Stimulated activated naive B cell treated with anti-CD40 and anti-IgM and Interleukin-4, amounts not matched to agents 10 μg/mL and 1 μg/mL and 100 μg/mL, for 72 hours (primary cell): ENCODE measurements around the gene CA5A.
A peak's percentile ranks its signal among the peaks of the same experiment; 100 is the strongest.
"Not testable (repeated sequence)": the region's sequence is repeated elsewhere in the genome, so short reads cannot be mapped to it uniquely, and the experiment has no call there.

Source experiments
- ATAC-seq, 2 donors: fragments of 150-1000 bp; cut with Tn5 transposase; replicated peaks; 2 replicates each; pipeline ENCODE4 v1.10.0; 2021; ENCODE audit warnings: moderate library complexity in 1 of 2
- DNase-seq: peaks from one replicate; pipeline ENCODE4 v3.0.0; 2021
- H3K27ac Mint-ChIP-seq: one replicate; pipeline ENCODE4 v1.8.0; 2022; ENCODE audit warnings: mild to moderate bottlenecking, mixed read lengths
- H3K27me3 Mint-ChIP-seq, 2 donors: one replicate each; pipeline ENCODE4 v1.8.0; 2022; ENCODE audit warnings: mixed read lengths in 2 of 2
- H3K36me3 Mint-ChIP-seq, 2 donors: one replicate each; pipeline ENCODE4 v1.8.0; 2022; ENCODE audit warnings: mixed read lengths in 2 of 2, mild to moderate bottlenecking in 1 of 2
- H3K4me1 Mint-ChIP-seq, 2 donors: one replicate each; pipeline ENCODE4 v1.8.0; 2022; ENCODE audit warnings: mixed read lengths in 2 of 2, mild to moderate bottlenecking in 1 of 2
- H3K4me3 Mint-ChIP-seq, 2 donors: one replicate each; pipeline ENCODE4 v1.8.0; 2022; ENCODE audit warnings: mild to moderate bottlenecking in 2 of 2, mixed read lengths in 2 of 2, moderate library complexity in 1 of 2
- H3K9me3 Mint-ChIP-seq, 2 donors: one replicate each; pipeline ENCODE4 v1.8.0; 2022; ENCODE audit warnings: mixed read lengths in 2 of 2, mild to moderate bottlenecking in 1 of 2

Gene CA5A

DNA sequence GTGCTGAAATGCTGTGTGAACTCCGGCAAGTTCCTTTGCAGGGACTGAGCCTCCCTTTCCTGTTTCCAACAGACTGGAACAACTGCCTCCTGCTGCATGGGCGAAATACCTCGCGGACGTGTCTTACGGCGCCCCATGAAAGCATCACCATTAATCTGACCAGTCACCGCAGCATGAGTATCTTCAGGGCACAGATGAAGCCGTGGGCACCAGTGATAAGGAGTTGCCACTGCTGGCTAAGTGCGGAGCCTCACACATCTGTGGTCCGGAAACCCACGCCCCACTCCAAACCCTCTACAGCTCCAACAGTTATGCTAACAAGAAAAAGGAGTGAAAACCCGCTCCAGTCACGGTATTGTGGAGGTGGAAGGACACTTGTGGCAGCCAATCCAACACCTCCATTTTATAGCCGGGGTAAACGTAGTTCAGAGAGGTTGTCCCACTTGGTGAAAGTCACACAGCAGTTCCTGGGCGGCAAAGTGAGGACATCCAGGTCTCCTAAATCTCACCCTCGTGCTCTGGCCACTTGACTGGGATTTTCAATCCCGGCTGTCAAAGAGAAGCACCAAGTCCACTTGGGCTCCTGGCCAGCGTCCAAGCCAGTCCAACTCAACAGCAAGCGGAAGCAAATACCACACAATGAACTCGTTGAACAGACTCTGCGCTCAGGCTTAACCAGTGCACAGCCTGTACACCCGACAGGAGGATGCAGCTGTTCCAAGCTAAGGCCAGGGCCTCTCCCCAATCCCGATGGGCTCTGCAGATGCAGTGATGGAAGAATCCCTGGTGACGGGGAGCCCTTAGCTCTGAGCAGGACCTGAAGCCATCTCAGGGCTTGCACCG, 78.0 kb downstream of the CA5A start:
- H3K4me1 Mint-ChIP-seq: peaks cover 27 to 60% of the 10 kb centered on the region in 2 donors
- not testable (repeated sequence) for H3K4me3 Mint-ChIP-seq, ATAC-seq, H3K27ac Mint-ChIP-seq, DNase-seq, H3K27me3 Mint-ChIP-seq, H3K9me3 Mint-ChIP-seq
- peaks cover 43 to 58% of the 10 kb centered on the region in 2 donors for H3K36me3 Mint-ChIP-seq

GRCh38 chr16:87856791-87857228, 79.5 kb downstream of the CA5A start:
- no peak for ATAC-seq
- H3K27me3 Mint-ChIP-seq: no peaks in the 10 kb centered on the region
- H3K4me1 Mint-ChIP-seq: peaks cover 27 to 55% of the 10 kb centered on the region in 2 donors

GRCh38 chr16:87855852-87856715, 80.2 kb downstream of the CA5A start:
- DNase-seq (peak; percentile 21), ATAC-seq (peak; percentile 65 to 75)
- H3K27me3 Mint-ChIP-seq: no peaks in the 10 kb centered on the region
- peaks cover 27 to 55% of the 10 kb centered on the region in 2 donors for H3K4me1 Mint-ChIP-seq
- peaks cover 46 to 64% of the 10 kb centered on the region in 2 donors for H3K36me3 Mint-ChIP-seq
- peak overlapping the region; percentile 56 for H3K27ac Mint-ChIP-seq
- H3K9me3 Mint-ChIP-seq: no peaks in the 10 kb centered on the region
- H3K4me3 Mint-ChIP-seq: peak overlapping the region; percentile 16 to 39

More at GRCh38 chr16:87856791-87857228, 79.5 kb downstream of the CA5A start:
- Mint-ChIP-seq H3K4me3 (peak overlapping the region in 1 of 2 donors; percentile 39), H3K27ac (peak overlapping the region; percentile 84), H3K36me3 (peaks cover 44 to 65% of the 10 kb centered on the region in 2 donors), H3K9me3 (no peaks in the 10 kb centered on the region)
- no peak for DNase-seq

DNA sequence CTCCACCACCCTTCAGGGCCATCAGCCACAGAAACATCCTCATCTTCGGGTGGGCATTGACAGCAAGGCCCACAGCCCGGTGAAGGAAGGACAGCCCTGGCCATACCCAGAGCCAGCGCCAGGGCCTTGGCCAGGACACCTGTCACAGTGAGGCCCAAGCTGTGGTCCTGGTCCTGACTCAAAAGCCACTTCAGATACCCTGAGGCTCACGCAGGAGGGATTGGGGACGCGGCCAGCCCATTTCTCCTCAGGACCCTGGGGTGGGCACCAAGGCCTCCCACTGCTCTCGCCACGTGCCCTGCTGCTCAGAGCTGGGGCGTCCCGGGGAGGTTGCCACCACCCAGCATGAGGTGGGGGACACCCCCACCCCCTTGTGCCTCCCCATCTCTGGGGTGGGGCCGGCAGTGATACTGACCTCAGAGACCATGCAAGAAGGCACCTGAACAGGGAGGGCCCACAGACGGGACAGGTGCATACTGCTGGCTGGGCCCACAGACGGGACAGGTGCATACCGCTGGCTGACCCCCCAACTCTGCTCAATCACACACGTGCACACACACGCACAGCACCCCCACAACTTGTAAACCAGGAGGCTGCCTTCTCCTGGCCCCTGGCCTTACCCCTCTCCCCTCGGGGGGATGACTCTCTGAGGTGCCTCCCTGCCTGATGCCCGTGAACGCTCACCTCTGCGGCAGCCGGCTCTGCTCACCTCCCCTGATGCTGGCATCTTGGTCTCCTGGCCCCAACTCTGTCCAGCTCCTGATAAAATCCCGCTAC, 81.2 kb downstream of the CA5A start:
- peaks cover 49 to 64% of the 10 kb centered on the region in 2 donors for H3K36me3 Mint-ChIP-seq
- no peaks in the 10 kb centered on the region for H3K27me3 Mint-ChIP-seq
- peaks cover 19 to 45% of the 10 kb centered on the region in 2 donors for H3K4me1 Mint-ChIP-seq
- DNase-seq (no peak), ATAC-seq (no peak)
- no peaks in the 10 kb centered on the region for H3K9me3 Mint-ChIP-seq
- H3K4me3 Mint-ChIP-seq: no peak overlapping the region
- no peak overlapping the region for H3K27ac Mint-ChIP-seq

GRCh38 chr16:87854053-87854906, 82.0 kb downstream of the CA5A start:
- no peak for ATAC-seq
- peaks cover 19 to 45% of the 10 kb centered on the region in 2 donors for H3K4me1 Mint-ChIP-seq
- no peak overlapping the region for H3K4me3 Mint-ChIP-seq
- H3K36me3 Mint-ChIP-seq: peaks cover 51 to 66% of the 10 kb centered on the region in 2 donors
- DNase-seq: no peak
- H3K27me3 Mint-ChIP-seq: no peaks in the 10 kb centered on the region
- no peaks in the 10 kb centered on the region for H3K9me3 Mint-ChIP-seq
- peak overlapping the region; percentile 37 for H3K27ac Mint-ChIP-seq

DNA sequence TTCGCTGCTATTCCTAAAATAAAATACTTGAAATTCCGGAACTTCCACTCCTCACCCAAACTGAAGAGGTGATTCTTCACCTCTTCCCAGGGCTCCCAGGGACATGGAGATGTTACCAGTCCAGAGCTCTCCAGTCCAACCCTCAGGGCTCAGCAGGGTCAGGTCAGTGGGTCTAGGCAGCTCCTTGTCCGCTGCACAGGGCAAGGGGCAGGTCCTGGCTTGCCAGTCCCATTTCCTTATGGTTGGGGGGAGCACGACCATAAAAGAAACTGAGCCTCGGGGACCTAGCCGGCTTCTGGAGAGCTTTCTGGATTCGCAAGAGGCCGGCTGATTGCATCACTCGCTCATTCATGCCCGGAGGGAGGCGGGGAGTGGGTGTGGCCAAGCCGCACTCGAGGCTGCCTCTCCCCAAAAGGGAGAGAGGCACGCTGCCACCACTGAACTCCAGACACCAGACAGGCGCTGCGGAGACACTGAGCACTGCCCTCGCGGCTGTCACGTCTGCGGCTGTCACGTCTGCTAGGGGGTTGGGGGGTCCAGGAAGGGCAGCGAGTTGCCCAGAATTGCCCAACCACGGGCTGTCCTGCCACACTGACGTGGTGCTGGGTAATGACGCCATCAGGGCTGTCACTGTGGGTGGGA, 82.8 kb downstream of the CA5A start:
- ATAC-seq (peak; percentile 71 to 72), DNase-seq (peak; percentile 49)
- Mint-ChIP-seq H3K27me3 (no peaks in the 10 kb centered on the region), H3K36me3 (peaks cover 50 to 65% of the 10 kb centered on the region in 2 donors), H3K27ac (no peak overlapping the region), H3K9me3 (no peaks in the 10 kb centered on the region), H3K4me3 (peak overlapping the region in 1 of 2 donors; percentile 56), H3K4me1 (peaks cover 19 to 49% of the 10 kb centered on the region in 2 donors)

GRCh38 chr16:87851601-87852000, 84.7 kb downstream of the CA5A start:
- no peak for DNase-seq
- H3K9me3 Mint-ChIP-seq: no peaks in the 10 kb centered on the region
- no peak overlapping the region for H3K4me3 Mint-ChIP-seq
- ATAC-seq: no peak
- H3K36me3 Mint-ChIP-seq: peaks cover 56 to 57% of the 10 kb centered on the region in 2 donors
- no peaks in the 10 kb centered on the region for H3K27me3 Mint-ChIP-seq
- peaks cover 11 to 42% of the 10 kb centered on the region in 2 donors for H3K4me1 Mint-ChIP-seq
- no peak overlapping the region for H3K27ac Mint-ChIP-seq

GRCh38 chr16:87851141-87851587, 85.2 kb downstream of the CA5A start:
- H3K27ac Mint-ChIP-seq: peak overlapping the region; percentile 37
- DNase-seq (no peak), ATAC-seq (no peak)
- no peaks in the 10 kb centered on the region for H3K9me3 Mint-ChIP-seq
- H3K27me3 Mint-ChIP-seq: no peaks in the 10 kb centered on the region
- H3K4me1 Mint-ChIP-seq: peaks cover 10 to 42% of the 10 kb centered on the region in 2 donors
- peaks cover 58 to 59% of the 10 kb centered on the region in 2 donors for H3K36me3 Mint-ChIP-seq
- H3K4me3 Mint-ChIP-seq: no peak overlapping the region

DNA sequence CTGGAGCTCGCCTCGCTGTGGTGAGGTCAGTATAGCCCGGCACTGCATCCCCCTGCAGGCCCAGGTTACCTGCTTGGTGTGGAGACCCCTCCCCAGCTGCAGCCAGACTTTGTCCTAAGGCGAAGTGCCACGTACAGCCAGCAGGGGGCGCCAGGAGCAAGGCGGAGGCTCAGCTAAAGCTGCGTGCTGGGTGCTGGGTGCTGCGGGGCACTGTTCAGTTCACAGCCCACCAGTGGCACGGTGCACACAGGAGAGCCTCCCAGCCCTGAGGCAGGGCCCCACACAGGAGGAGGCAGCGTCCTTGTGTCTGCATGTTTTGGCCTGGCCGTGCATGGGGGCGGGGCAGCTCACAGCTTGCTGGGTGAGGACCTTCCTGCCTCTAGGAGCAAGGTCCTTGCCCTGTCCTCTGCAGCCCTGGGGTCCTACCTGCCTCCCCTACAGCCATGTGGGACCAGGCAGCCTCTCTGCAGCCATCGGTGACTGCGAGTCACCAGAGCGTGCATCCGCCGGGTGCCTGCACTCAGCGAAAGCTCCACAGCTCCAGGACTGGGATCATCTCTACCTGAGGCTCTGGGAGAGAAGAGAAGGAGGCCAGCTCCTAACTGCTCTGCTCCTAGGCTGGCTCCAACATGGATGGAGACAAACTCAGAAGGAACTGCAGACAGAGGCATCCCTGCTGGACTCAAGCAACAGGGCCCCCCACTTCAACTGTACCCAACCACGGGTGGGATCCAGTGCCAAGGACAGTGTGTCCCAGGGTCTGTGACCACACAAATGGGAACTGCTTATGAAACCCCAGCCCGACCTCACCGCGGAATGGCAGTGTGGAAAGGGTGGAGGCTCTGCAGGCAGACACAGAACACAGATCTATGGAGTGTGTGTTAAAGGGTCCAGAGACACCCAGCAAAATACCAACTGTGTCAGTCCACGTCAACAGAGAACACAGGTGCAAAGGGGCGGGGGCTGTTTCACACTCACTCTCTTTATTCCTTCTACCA, 86.0 kb downstream of the CA5A start:
- H3K4me1 Mint-ChIP-seq: peaks cover 8 to 34% of the 10 kb centered on the region in 2 donors
- H3K4me3 Mint-ChIP-seq: no peak overlapping the region
- DNase-seq (peak; percentile 42), ATAC-seq (peak; percentile 75 to 79)
- H3K9me3 Mint-ChIP-seq: no peaks in the 10 kb centered on the region
- H3K27me3 Mint-ChIP-seq: no peaks in the 10 kb centered on the region
- peaks cover 50 to 56% of the 10 kb centered on the region in 2 donors for H3K36me3 Mint-ChIP-seq
- peak overlapping the region; percentile 37 for H3K27ac Mint-ChIP-seq

DNA sequence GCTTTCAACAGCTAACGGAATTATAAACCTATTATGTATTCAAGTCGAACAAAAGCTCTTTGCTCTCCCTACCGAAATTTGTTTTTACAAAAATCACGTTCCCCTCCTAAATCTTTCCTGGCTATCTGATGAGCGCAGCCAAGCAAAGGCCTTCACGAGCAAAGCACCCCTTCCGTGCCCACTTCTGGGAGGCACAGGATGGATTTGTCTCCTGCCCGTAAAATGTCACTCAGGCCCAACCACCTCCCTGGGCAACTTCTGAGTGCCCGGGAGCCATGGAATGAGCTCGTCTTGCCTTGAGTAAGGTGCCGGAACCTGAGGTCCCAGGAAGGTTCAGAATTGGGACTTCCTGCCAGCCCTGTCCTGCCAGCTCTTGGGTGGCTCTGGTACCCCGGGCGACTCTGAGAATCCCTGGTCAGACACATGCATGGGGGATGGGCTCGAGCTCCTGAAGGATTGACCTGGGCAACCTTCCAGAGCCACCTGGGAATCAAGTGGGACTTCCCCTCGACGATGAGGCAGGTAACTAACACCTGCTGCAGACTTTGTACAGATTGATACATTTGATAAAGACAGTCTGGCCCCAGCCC, 86.8 kb downstream of the CA5A start:
- H3K4me1 Mint-ChIP-seq: peaks cover 8 to 33% of the 10 kb centered on the region in 2 donors
- H3K4me3 Mint-ChIP-seq: no peak overlapping the region
- DNase-seq (no peak), ATAC-seq (no peak)
- H3K27me3 Mint-ChIP-seq: no peaks in the 10 kb centered on the region
- H3K9me3 Mint-ChIP-seq: no peaks in the 10 kb centered on the region
- peaks cover 52 to 60% of the 10 kb centered on the region in 2 donors for H3K36me3 Mint-ChIP-seq
- no peak overlapping the region for H3K27ac Mint-ChIP-seq

GRCh38 chr16:87848676-87849345, 87.5 kb downstream of the CA5A start:
- Mint-ChIP-seq H3K27ac (no peak overlapping the region), H3K27me3 (no peaks in the 10 kb centered on the region), H3K36me3 (peaks cover 53 to 63% of the 10 kb centered on the region in 2 donors), H3K4me3 (no peak overlapping the region), H3K9me3 (no peaks in the 10 kb centered on the region), H3K4me1 (peaks cover 8 to 33% of the 10 kb centered on the region in 2 donors)
- DNase-seq: no peak
- ATAC-seq: no peak
